ENCODE measurements around the gene ZNF662.

Gene ZNF662

GRCh38 chr3:42963269-42963668 is 57.3 kb downstream of the ZNF662 start:
- no peak for TF ChIP-seq ZFX (IDR thresholded peaks at IDR 0.05)
- TF ChIP-seq, protein P1, sequence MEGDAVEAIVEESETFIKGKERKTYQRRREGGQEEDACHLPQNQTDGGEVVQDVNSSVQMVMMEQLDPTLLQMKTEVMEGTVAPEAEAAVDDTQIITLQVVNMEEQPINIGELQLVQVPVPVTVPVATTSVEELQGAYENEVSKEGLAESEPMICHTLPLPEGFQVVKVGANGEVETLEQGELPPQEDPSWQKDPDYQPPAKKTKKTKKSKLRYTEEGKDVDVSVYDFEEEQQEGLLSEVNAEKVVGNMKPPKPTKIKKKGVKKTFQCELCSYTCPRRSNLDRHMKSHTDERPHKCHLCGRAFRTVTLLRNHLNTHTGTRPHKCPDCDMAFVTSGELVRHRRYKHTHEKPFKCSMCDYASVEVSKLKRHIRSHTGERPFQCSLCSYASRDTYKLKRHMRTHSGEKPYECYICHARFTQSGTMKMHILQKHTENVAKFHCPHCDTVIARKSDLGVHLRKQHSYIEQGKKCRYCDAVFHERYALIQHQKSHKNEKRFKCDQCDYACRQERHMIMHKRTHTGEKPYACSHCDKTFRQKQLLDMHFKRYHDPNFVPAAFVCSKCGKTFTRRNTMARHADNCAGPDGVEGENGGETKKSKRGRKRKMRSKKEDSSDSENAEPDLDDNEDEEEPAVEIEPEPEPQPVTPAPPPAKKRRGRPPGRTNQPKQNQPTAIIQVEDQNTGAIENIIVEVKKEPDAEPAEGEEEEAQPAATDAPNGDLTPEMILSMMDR (conservative IDR thresholded peaks at IDR 0.05) = no peak
- no peak overlapping the region for H3K27ac ChIP-seq

GRCh38 chr3:42964266-42964665 is 58.3 kb downstream of the ZNF662 start:
- TF ChIP-seq, protein P1 (conservative IDR thresholded peaks at IDR 0.05) = no peak
- H3K27ac ChIP-seq = no peak overlapping the region
